IPS DF 19.7 (cell line): ENCODE data around the gene TNRC18.

Source experiments
- DNase-seq: peaks from one replicate; pipeline ENCODE4 v3.0.0-alpha.2; 2013; ENCODE audit warnings: low read depth, low spot score

The TNRC18 gene

DNA sequence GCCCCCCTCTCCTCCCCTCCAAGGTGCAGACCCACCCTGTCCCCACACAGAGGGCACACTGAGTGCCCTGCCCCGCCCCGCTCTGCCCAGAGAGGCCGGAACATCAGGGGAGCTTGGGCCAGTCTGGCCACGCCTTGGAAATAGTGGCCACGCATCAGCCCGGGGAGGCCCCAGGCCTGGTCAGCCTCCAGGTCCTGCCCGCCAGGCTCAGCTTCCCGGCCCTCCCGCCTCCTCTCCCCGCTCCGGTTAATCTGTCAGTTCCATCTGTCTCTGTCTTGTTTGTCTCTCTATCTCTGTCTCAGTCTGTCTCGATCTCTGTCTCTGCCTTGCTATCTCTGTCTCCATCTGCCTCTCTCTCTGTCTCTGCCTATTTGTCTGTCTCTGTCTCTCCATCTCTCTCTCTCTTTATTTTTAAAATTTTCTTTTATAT is 28.9 kb upstream of the TNRC18 start:
- DNase-seq, result no peak

DNA sequence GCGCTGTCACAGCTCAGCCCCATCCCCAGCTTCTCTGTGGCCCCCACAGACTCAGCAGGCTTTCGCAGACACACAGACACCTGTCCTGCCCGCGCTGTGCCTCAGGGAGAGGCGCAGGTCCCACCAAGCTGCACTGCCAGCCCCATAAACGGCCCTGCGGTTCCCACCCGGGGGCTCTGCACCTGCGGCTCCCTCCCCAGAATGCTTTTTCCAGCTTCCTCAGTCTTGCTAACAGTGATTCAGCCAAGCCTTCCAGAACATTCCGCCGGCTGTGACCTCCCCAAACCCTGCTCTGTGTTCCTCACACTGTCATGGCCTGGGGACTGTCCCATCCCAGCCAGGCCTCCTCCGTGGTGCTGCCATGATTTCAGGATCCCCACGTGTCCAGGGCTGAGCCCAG is 27.8 kb upstream of the TNRC18 start:
- DNase-seq, result no peak

DNA sequence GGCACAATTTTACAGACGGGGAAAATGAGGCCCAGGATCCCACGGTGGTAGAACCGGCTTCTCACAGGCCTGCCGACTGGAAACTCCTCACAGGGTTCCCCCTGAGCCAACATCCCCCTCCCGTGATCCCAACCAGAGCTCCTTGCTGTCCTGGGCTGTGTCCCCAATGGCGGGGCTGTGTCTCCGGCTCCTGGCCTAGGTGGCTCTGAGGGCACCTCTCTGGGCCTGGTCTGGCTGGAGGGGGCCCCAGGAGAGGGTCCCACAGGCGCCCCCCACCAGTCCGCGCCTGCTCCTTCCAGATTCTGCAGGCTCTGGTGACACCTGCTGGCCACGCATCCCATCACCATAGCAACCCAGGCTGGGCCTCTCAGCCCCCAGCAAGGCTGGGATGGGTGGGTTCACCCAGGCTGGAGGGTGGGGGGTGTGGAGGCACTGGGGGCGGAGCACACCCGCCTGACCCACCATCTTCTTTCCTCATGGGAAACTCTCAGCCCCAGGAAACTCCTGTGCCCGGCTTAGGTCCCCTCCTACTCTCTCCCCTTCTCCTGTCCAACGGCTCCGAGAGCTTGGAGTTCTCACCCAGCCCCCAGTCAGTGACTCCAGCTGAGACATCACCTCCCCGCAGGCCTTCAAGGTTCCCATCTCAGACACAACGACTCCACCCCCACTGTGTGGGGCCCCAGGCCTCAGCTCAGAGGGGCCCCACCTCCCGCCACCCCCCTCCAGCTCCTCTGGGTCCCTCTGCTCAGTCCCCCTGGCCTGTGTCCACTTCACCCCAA is 27.1 kb upstream of the TNRC18 start:
- DNase-seq, result no peak

DNA sequence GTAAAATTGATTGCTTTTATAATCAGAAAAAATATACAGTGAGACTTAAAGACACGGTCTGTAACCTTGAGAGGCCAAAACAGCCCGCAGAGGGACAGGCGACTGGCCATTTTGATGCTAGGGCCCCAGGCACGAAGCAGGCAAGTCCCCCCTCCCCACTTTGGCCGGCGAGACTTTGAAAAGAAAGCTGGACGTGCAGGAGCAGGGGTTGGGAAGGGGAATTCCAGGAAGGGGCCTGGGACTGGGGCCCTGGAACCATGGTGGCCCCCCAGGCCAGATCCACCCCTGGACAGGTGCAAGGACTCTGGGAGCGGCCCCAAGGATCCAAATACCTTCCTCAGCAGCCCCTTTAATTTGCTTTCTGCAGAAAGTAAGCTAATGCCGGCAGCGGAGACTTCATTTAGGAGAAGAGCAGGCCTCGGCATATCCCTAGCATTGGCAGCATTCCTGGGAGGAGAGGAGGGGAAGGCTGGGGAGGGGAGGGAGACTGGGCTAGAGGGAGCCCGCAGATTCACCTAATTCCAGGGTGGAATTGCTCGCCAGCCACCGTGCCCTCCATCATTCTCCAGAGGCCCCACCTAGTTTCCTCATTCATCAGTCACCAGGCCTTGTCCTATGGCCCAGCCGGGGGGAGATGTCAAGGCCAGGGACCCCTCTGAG is 24.9 kb upstream of the TNRC18 start:
- DNase-seq, result no peak

DNA sequence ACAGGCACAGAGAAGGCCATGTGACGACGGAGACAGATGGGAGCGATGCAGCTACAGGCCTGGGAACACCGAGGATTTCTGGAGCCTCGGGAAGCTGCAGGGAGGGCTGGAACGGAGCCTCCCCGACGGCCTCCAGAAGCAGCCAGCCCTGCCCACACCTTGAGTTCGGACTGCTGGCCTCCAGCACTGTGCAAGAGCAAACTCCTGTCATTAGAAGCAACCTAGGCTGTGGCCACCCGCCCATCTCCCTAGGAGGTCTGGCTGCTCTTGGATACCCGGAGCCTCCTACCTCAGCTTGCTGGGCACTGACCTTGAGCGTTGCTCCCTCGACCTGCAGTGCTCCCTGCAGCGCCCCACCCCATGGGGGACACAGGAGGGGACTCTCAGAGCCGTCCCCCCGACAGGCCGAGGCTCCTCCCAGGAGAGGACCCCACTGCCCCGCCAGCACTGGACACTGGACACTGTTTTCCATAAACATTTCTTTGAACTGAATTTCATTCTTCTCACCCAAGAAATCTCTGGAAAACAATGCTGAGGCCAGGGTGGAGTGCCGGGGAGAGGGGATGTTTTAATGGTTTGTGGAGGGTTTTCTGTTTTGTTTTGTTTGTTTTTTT is 22.5 kb upstream of the TNRC18 start:
- DNase-seq, result no peak

DNA sequence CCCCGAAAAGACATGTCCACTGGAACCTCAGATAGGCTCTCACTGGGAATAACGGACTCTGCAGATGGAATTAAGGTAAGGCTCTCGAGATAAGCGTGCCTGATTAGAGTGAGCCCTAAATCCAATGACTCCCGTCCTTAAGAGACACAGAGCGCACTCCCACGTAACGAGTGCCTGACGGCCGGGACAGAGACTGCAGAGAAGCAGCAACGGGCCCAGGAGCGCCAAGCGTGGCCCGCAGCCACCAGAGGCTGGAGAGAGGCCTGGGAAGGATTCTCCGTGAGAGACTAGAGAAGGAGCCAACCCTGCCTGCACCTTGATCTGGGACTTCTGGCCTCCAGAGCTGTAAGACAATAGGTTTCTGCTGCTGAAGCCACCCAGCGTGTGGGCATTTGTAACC is 20.0 kb upstream of the TNRC18 start:
- no peak for DNase-seq

DNA sequence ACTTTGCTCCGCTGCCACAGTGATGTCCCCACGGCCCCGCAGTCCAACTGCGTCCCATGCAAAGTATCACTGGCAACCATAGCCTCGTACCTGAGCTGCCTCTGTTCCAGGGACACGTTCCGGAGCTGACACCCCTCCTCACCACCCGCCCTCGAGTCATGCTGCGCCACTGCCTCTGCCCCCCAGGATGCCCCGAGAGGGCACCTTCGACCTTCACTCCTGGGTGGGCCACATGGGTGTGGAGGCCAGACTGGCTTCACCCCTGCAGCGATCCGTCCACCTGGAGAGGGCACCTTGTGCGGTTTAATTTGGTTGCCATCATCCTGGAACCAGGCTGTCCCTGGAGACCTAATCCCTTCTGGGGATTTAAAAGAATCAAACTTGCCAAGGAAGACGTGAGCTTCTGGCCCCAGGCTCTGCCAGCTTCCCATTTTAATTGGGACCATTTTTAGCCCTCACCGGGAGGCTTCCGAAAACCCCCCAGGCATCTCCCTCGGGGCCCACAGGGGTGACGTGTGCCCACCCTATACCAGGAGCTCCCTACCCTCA is 19.2 kb upstream of the TNRC18 start:
- no peak for DNase-seq

DNA sequence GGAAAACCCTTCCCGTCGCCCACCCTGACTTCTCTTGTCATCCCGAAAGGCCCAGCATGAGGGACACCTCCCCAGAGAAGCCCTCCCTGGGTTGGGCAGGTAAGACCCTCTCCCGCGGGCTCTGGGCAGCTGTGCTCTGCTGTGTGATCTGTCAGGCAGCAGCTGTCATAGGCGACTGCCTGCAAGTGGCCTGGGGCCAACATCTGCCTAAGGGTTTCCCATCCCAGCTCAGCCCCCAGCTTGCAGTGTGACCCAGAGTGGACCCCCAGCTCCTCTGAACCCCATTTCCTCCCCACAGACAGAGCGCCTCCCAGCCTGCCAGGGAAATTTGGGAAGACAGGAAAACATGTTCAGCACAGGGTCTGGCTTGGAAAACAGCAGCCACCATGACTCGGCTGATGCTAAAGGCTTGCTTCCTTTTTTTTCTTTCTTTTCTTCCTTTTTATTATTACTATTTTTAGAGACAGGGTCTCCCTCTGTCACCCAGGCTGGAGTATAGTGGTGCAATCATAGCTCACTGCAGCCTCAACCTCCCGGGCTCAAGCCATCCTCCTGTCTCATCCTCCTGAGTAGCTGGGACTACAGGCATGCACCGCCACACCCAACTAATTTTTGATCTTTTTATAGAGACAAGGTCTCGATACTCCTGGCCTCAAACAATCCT is 18.3 kb upstream of the TNRC18 start:
- DNase-seq, result no peak

DNA sequence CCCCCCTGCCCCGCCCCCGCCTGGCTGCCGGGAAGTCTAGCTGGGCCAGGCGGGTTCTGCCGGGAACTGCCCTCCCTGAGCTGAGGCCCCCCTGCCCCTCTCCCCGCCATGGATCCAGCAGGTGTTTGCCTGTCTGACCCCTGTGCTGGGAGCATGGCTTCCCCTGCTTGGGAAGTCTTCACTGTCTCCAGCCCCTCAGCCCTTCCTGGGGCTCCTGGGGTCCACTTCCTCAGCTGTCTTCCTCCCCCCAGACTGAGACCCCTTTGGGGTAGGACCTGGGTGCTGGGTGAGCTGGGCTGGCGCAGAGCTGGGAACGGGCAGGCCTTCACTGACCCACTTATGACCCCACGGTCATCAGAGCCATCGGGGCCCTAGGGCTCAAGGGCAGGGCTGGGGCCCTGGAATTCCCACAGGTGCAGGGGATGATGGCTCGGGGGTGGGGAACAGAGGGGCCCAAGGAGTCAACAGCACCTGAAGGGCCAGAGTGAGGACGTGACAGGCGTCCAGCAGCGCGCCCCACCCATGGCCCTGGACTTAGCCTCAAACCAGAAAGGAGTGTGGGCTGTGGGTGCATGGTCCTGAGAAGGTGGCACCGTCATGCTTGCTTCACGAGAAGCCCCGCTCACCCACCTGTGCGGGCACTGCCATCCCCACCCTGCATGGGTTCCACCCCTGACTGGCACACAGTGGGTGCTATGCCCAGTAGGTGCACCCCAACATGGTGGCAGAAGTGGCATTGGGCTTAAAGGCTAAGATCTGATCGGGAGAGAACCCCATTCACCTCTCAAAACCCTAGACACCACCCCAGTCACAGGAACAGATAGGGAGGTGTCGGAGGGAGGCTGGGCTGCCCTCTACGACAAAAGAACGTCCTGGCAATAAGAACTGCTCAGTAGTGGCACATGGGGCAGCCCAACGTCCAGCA is 16.2 kb upstream of the TNRC18 start:
- DNase-seq, result no peak

DNA sequence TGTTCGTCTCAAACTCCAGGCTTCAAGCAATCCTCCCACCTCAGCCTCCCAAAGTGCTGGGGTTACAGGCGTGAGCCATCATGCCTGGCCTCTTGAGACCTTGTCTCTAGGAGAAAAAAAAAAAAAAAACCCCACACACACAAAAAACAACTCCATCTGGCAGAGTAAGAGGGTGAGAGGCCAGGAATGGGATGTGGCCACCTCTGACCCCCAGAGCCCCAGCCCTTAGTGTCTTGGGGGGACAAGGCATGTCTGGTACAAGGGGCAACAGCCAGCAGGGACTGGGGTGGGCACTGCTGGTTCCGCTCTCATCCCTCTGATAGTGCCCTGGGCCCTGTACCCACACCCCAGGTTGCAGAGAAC is 15.6 kb upstream of the TNRC18 start:
- DNase-seq, result no peak

DNA sequence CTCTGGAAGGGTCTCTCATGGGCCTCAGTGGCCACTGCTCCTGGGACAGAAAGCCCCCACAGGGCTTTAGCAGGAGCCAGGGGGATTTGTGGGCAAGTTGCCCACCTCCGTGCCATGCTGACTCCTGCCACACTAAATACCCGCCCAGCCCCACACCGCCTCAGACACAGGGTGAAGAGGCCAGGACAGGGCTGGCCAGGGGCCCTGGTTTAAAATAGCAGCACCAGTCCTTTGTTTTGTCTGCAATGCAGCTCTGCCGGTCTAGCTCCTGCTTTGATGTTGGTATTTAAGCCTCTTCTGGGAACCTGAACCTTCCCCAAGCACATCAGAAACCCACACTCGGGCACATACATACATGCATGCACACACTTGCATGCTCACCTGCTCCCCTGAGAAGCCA is 14.4 kb upstream of the TNRC18 start:
- no peak for DNase-seq

DNA sequence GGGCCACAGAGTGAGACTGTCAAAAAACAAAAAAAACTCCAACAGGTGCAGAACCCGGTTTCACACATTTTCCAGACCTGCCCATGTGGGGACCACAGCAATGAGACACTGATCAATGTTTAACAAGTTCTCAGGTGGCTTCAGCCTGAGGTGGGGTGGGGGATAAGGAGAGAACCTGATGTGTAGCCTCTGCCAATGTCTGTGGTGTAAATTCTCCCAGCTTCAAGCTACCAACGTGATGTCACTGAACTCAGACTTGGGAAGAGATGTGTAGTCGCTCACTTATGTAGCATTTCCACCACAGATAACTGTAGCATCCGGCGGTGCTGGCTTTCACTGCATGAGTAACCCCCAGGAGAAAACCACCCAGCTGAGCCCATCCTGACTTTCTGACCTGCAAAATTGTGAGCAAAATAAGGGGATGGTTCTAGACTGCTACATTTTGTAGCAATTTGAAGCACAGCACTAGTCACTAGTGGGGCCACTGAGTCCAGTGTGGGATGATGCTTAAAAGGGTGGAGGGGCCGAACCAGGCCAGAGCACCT is 13.8 kb upstream of the TNRC18 start:
- no peak for DNase-seq

DNA sequence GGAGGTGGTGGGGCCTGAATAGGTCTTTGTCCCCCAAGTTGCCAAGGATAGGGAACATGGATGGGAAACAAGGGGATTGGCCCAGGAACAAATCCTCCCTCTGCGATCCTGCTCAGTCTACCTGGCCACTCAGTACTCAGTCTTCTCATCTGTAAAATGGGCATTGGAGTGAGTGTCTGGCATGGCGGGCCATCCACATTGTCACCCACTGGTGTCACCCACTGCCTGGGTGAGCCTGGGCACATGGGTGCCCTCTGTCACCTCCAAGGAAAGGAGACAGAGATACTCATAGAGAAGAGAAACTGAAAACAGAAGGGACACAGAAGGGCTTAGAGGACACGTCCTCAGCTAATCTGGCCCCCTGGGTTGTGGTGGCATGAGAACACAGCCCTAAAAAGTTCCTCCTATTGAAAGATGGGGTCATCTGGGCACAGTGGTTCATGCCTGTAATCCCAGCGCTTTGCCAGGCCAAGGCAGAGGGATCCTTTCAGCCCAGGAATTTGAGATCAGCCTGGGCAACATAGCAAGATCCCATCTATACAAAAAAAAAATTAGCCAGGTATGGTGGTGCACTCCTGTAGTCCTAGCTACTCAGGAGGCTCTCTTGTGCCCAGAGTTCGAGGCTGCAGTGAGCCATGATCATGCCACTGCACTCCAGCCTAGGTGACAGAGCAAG is 12.5 kb upstream of the TNRC18 start:
- no peak for DNase-seq

DNA sequence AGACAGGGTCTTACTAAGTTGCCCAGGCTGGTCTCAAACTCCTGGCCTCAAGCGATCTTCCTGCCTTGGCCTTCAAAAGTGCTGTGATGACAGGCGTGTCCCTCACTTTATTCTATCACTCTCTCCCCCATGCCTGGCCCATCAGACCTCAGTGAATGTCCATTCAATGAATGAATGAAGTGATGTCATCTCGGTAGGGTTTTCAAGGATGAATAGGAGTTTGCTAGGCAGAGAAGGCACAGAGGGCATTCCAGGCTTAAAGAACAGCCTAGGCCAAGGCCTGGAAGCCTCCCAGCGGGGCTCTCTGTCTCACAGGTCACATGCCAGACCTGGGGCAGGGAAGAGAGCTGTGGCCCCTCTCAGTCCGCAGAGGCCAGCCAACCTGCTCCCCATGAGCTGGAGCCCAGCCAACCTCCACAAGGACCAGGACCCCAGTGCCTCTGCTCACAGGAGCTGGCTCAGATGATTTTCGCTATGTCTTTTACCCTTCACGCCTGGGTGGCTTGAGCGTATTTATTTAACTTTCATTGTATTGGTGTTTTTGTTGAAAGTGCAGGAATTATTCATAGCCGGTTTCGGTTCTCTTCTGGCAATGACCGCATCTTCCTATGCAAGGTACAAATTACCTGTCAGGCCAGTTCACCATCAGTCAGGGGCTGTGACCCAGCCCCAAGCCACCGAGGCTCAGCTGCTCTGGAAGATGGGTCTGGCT is 11.8 kb upstream of the TNRC18 start:
- DNase-seq, result no peak

DNA sequence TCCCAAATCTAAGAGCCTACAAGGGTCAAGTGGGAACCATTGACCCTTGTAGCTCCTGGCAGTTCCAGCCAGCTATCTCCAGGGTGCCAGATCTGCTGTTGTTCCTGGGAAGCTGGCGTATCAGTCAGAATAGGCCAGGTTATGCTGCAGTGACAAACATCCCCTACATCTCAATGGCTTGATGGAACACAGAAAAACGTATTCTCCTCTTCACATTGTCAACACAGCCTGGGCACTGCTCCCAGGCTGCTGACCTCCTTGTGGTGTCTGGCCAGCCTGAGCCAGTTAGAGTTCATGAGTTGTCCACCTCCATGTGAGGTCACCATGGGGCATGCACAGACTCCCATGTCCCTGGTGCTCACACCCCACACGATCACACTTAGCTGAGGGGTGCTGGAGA is 9.5 kb upstream of the TNRC18 start:
- no peak for DNase-seq

DNA sequence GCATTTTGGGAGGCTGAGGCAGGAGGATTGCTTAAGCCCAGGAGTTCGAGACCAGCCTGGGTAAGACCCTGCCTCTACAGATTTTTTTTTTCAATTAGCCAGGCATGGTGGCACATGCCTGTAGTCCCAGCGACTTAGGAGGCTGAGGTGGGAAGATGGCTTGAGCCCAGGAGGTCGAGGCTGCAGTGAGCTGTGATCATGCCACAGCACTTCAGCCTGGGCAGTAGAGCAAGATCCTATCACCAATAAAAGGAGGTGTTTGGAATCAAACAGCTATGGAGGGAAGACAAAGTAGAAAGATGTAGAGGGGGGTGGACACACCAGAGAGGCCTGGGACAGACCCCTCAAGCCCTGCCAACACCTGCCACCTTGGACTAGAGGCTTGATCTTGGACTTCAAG is 9.1 kb upstream of the TNRC18 start:
- no peak for DNase-seq

DNA sequence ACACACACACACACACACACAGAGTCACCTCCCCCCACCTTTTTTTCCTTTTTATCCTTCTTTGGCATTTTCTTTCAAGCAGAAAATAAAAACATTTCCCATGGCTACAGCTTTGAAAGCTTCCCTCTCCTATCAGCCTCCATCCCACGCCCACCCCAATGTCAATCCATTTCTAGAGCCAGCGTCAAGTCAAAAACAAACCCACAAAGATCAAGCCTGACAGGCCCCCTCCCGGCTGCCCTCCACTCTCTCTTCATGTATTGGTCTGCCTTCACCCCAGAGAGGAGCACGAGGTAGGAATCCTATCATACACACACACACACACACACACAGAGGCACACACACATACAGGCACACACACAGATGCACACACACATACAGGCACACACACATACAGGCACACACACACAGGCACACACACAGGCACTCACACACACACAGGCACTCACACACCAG is 8.0 kb upstream of the TNRC18 start:
- DNase-seq, result no peak

DNA sequence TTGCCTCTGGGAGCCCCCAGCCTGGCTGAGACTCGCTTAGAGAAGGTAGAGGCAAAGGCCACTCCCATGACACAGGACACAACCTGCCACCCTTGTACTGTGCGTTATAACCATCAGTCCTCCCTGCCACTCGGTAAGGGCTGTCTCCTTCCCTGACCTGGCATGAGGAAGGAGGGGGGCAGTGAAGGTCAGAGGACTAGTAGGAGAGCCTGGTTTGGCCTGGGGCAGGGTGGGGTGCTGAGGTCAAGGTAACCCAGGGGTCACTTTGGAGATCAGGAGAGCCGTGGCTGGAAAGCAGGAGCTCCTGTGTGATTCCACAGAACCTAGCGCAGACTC is 6.9 kb upstream of the TNRC18 start:
- DNase-seq, result no peak

DNA sequence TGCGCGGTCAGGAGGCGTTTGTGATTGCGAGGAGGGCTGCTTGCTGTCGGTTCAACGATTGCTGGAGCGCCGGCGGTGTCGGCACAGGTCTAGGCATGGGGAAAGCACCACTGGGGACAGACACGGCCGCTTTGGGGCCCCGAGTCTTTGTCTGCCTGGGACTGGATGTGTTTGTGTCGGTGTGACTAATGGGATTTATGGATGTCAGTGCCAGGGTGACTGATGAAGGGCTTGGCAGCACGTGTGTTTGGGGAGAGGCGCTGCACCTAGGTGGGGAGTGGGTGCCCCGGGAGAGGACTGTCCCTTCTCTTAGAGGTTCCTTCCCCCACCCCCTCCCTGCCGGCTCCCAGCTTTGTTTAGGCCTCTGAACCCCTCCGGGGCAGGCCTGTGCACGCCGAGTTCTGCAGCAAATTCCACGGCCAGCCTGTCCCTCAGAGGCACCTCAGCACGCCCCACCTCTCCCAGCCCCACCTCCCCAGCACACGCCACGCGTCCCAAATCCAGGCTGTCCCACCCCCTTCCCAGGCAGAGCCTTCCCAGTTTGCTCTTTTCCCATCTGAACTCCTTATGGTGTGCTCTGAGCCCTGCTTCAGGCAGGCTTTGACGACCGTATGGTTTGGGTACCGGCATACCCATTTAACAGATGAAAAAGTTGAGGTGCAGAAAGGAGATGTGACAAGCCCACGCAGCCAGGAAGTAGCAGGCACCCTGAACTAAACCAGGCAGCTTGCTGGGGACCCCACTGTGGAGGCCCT is 6.4 kb upstream of the TNRC18 start:
- no peak for DNase-seq
